Activated CD8-positive, alpha-beta memory T cell treated with anti-CD3 and anti-CD28 coated beads for 1 hour (primary cell): ENCODE measurements around the gene RABGAP1L.
"Not testable (repeated sequence)": the region's sequence is repeated elsewhere in the genome, so short reads cannot be mapped to it uniquely, and the experiment has no call there.

Source experiments
- DNase-seq, 2 donors: peaks; one replicate each; pipeline ENCODE4 v3.0.0-alpha.2; 2020; ENCODE audit warnings: low read depth in 1 of 2; ENCODE audit errors: extremely low read depth in 1 of 2

The RABGAP1L gene

DNA sequence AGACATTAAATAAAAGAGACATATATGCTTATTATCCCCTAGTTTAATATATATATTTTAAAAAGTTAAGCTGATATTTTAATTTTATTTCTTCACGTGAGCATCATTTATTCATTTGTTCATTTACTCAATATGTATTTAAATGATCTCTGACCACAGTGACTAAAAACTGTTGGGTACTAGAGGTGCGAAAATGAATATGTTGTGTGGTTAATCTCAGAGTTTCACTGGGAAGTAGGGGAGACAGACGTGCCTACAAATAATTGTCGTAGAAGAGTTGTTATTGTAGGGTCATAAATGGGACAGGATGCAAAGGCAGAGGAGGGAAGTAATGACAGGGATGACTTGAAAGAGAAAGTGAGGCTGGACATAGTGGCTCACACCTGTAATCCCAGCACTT, 627.4 kb downstream of the RABGAP1L start:
- DNase-seq, result no peak

GRCh38 chr1:174788981-174789380, 629.7 kb downstream of the RABGAP1L start:
- no peak for DNase-seq

DNA sequence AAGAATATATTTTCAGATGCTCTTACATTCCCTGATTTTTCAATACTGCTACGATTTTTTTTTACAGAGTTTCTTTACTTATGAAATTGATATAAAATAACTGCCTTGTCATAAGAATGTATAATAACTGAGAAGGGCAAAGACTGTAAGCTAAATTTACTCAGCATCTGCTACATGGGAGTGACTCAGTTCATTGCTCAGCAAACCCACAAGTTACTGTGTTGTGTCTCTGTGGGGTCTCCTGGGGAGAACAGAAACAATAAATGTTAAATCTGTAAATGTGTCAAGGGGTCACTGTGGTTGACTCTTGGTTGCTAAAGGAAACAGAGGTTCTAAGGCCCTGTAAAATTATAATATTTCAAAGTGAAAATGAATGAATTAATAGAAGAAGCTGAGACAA, 630.1 kb downstream of the RABGAP1L start:
- no peak for DNase-seq

DNA sequence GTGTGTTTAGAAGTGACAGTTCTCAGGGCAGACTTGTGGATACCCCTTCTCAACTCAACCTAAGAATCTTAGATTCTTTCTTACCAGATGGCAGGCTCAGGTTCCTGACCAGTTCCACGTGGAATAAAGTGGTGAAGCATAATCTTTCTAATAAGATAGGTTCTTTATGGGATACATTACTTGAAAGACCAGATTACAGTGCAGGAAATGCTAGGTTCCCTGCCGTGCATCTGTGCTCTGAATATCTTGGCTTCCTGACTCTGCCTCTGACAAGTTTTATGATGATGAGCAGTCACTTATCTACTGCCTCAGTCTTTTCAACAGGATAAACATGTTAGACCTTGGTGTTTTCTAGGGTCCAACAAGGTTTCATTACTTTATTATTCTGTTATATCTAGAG, 632.5 kb downstream of the RABGAP1L start:
- no peak for DNase-seq

- no peak for DNase-seq
Observed at GRCh38 chr1:174794861-174795260, 635.5 kb downstream of the RABGAP1L start.

- DNase-seq, result no peak
Observed at GRCh38 chr1:174795806-174796205, 636.5 kb downstream of the RABGAP1L start.

GRCh38 chr1:174797398-174797797, 638.1 kb downstream of the RABGAP1L start:
- no peak for DNase-seq

DNA sequence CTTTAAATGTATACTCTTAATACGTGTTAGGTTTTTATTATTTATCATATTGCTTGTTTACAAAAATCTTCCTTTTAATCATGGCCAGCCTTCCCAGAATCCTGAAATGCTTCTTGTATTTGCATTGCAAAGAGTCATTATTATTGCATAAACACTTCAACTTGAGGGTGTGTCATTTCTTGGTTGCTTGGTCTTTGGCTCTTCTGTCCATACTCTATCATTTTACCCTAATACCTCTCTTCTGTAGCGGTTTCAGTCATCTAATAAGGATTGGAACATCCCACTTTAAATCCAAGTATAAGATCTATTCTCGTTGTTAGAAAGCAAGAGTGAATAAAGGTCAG, 639.8 kb downstream of the RABGAP1L start:
- no peak for DNase-seq

DNA sequence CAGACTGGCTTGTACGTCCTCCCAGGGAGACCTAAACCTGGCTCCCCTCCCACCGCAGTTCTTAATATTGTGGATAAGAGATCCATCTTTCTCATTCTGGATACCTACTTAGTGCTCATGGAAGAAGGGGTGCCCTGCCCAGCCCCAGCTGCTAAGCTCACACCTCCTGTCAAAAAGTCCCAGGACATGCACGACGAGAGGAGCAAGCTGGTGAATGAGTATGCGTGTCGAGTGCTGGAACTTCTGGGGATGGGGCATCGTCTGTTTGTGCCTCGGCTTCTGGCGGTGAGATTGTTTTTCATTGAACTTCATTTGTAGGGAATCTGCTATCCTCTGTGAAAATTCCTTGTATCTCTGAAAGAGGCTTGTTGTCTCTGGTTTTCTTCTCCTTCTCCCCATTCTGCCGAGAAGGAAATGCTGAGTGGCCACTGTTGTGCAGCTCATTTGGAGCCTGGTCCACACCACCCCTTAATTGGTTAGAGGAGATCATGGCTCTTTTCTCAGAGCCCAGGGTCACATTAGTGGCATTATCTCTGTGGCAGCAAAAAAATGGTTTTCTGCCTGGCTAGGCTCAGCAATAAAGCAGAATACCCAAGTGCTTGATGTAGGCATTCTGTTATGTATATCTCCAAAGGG, 641.0 kb downstream of the RABGAP1L start:
- no peak for DNase-seq

GRCh38 chr1:174800876-174801275, 641.6 kb downstream of the RABGAP1L start:
- no peak for DNase-seq

- DNase-seq, result no peak
Observed at GRCh38 chr1:174809755-174810280, 650.5 kb downstream of the RABGAP1L start.

- DNase-seq, result no peak
Observed at GRCh38 chr1:174812016-174812415, 652.7 kb downstream of the RABGAP1L start.

DNA sequence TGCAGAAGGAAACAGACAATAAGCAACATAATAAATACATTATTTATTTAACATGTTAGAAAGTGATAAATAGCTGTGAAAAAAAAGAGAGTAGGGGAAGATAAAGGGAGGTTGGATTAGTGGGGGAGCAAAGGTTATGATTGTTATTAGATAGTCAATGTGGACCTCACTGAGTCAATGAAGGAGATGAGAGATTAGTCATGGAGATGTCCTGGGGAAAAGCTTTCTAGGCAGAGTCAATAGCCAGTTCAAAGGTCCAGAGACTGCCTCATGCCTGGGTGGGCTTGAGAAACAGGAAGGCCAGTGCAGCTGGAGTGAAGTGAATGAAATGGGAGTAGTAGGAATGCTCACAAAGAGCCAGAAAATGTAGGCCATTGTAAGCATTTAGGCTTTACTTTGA, 653.3 kb downstream of the RABGAP1L start:
- DNase-seq, result no peak

- DNase-seq, result no peak
Observed at GRCh38 chr1:174815036-174815435, 655.7 kb downstream of the RABGAP1L start.

- no peak for DNase-seq
Observed at GRCh38 chr1:174815474-174815908, 656.2 kb downstream of the RABGAP1L start.

DNA sequence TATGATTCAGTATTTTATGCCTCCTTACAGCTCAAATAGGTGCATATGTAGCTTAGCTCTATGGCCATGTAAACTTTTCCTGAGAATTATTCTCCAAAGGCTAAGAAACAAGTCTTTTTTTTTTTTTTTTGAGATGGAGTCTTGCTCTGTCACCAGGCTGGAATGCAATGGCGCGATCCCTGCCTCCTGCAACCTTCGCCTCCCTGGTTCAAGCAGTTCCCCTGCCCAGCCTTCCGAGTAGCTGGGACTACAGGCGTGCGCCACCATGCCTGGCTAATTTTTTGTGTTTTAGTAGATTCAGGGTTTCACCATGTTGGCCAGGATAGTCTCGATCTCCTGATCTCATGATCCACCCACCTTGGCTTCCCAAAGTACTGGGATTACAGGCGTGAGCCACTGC, 657.3 kb downstream of the RABGAP1L start:
- DNase-seq, result not testable (repeated sequence)

DNA sequence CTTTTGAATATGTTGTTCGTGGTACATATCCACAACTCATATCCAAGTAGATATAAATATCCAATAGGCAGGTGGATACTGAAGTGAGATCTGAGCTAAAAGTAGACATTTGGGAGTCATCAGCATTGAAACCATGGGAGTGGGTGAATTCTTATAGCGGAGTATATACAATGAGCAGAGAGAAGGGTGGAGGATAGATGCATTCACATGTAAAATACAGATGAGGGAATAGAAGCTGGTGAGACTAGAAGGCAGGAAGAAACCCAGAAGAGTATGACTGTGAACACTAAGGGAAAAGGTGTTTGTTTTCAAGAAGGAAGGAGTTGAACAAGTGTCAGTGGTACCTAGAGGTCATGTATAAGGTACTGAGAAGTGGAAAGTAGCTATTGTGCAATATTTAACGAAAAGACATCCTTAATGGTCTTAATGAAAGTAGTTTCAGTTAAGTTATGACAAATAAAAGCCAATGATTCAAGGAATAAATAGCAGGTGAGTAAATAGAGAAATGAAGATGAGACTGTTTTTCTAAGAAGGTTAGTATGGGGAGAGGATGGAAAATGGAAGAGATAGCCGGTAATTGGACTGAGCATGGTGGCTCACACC, 658.8 kb downstream of the RABGAP1L start:
- no peak for DNase-seq

- no peak for DNase-seq
Observed at GRCh38 chr1:174818951-174819350, 659.6 kb downstream of the RABGAP1L start.

DNA sequence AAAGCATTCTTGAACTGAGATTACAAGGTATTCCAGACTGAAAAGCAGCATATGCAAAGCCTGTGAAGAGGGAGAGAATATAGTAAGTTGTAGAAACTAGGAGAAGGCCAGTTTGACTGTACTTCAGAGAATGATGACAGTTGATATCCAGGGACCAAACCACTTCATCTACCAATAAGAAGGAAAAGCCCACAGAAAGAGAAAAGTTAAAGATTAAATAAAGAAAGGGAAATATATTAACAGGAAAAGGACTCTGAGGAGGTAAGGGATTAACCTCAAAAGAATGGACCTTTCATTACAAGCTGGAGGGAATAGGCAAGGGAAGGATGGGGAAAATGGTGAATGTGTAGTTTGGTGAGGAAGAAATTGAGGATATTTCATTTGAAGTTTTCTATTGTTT, 660.3 kb downstream of the RABGAP1L start:
- DNase-seq, result no peak

- no peak for DNase-seq
Observed at GRCh38 chr1:174825127-174825526, 665.8 kb downstream of the RABGAP1L start.

DNA sequence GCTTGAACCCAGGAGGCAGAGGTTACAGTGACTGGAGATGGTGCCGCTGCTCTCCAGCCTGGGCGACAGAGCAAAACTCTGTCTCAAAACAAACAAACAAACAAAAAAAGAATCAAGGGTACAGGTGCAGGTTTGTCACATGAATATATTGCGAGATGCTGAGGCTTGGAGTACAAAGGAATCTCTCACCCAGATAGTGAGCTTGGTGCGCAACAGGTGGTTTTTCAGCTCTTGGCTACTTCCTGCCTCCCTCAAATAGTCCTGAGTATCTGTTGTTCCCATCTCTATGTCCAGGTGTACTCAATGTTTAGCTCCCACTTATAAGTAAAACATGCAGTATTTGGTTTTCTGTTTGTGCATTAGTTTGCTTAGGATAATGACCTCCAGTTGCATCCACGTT, 666.5 kb downstream of the RABGAP1L start:
- no peak for DNase-seq

DNA sequence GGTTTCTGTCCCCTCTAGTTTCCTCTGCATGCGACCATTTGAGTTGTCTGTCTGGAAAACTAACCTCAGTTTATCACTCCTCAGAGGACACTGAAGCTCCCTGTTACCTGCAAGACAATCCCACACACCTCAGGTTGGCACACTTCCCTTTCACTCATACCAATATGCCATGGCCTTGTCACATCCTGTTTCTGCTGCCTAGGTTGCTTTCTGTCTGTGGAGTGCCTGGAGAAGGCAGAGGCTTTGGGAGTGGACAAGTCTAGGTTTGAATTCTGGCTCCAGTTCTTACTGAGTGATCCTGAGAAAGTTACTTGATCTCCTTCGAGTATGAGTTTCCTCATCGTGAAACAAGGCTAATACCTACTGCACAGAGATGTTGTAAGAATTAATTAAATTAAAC, 668.9 kb downstream of the RABGAP1L start:
- no peak for DNase-seq

GRCh38 chr1:174829990-174830389, 670.7 kb downstream of the RABGAP1L start:
- no peak for DNase-seq
